Lower leg skin (tissue), 3 donors: ENCODE measurements around the gene FBXL19.

ENCODE experiments used
- POLR2A ChIP-seq, 2 donors: fragments of 450-650 bp; IDR thresholded peaks; one replicate each; pipeline ENCODE4 v1.6.1; 2016 to 2017; ENCODE audit warnings: antibody characterized with exemption in 2 of 2, mild to moderate bottlenecking in 1 of 2, moderate library complexity in 1 of 2
- TF ChIP-seq, protein P1 (sequence below), 3 donors: fragments of 450-650 bp; IDR thresholded peaks; one replicate each; pipeline ENCODE4 v1.5.1; 2016; ENCODE audit warnings: antibody characterized with exemption in 3 of 3, mild to moderate bottlenecking in 3 of 3, moderate library complexity in 2 of 3

DNA sequence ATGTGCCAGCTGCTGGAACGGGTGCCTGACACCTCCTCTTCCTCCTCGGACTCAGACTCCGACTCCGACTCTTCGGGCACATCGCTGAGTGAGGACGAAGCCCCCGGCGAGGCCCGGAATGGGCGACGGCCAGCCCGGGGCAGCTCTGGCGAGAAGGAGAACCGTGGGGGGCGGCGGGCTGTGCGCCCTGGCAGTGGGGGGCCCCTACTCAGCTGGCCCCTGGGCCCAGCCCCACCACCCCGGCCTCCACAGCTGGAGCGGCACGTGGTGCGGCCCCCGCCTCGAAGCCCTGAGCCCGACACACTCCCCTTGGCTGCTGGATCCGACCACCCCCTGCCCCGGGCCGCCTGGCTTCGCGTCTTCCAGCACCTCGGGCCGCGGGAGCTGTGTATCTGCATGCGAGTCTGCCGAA lies 6.8 kb downstream of the FBXL19 start:
- TF ChIP-seq, protein P1, sequence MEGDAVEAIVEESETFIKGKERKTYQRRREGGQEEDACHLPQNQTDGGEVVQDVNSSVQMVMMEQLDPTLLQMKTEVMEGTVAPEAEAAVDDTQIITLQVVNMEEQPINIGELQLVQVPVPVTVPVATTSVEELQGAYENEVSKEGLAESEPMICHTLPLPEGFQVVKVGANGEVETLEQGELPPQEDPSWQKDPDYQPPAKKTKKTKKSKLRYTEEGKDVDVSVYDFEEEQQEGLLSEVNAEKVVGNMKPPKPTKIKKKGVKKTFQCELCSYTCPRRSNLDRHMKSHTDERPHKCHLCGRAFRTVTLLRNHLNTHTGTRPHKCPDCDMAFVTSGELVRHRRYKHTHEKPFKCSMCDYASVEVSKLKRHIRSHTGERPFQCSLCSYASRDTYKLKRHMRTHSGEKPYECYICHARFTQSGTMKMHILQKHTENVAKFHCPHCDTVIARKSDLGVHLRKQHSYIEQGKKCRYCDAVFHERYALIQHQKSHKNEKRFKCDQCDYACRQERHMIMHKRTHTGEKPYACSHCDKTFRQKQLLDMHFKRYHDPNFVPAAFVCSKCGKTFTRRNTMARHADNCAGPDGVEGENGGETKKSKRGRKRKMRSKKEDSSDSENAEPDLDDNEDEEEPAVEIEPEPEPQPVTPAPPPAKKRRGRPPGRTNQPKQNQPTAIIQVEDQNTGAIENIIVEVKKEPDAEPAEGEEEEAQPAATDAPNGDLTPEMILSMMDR (IDR thresholded peaks at IDR 0.05), result no peak
- TF ChIP-seq POLR2A (IDR thresholded peaks at IDR 0.05), result no peak
